ENCODE data around the gene AXL.

DNA sequence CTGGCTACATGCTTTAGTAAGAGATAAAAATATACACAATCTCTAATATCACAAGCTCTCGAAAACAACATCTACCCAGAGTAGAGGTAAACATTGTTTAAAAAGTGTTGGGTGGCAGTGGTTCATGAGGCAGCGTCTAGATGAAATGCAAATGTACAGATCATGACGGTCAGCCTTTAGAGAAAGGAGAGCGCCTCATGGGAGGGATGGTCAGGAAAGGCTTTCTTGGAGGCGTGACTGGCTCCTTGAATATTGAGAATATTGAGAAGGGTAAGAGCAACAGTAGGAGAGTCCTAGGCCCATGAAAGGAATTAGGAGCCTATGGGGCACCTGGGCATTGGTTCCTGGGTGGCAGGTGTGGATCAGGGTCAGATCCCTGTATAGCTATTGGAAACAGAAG is 55.8 kb downstream of the AXL start:
- TF ChIP-seq, protein P1, sequence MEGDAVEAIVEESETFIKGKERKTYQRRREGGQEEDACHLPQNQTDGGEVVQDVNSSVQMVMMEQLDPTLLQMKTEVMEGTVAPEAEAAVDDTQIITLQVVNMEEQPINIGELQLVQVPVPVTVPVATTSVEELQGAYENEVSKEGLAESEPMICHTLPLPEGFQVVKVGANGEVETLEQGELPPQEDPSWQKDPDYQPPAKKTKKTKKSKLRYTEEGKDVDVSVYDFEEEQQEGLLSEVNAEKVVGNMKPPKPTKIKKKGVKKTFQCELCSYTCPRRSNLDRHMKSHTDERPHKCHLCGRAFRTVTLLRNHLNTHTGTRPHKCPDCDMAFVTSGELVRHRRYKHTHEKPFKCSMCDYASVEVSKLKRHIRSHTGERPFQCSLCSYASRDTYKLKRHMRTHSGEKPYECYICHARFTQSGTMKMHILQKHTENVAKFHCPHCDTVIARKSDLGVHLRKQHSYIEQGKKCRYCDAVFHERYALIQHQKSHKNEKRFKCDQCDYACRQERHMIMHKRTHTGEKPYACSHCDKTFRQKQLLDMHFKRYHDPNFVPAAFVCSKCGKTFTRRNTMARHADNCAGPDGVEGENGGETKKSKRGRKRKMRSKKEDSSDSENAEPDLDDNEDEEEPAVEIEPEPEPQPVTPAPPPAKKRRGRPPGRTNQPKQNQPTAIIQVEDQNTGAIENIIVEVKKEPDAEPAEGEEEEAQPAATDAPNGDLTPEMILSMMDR (IDR thresholded peaks at IDR 0.05; ENCODE audit: low read length): no peak
- TF ChIP-seq EZH2 (IDR thresholded peaks at IDR 0.05; ENCODE audit: borderline replicate concordance, low read length): no peak

Data from OCI-LY1 (cell line).